Osteocyte (in vitro differentiated cells): ENCODE measurements around the gene FAM114A1. TPM values are rescaled to one million over a fixed set of nuclear protein-coding genes. Genes with fewer than 3 reads are reported as not detected.

Experiments used
- DNase-seq: peaks from one replicate; pipeline ENCODE4 v3.0.0; 2021; ENCODE audit warnings: mixed read lengths; ENCODE audit not compliant: unreplicated experiment; ENCODE audit errors: extremely low spot score
- H3K27ac Mint-ChIP-seq: one replicate; pipeline ENCODE4 v1.8.0; 2021; ENCODE audit warnings: mild to moderate bottlenecking, mixed read lengths; ENCODE audit not compliant: unreplicated experiment
- H3K27me3 Mint-ChIP-seq: one replicate; pipeline ENCODE4 v1.8.0; 2021; ENCODE audit warnings: mixed read lengths; ENCODE audit not compliant: unreplicated experiment
- H3K36me3 Mint-ChIP-seq: one replicate; pipeline ENCODE4 v1.8.0; 2021; ENCODE audit warnings: mixed read lengths; ENCODE audit not compliant: unreplicated experiment
- H3K4me1 Mint-ChIP-seq: one replicate; pipeline ENCODE4 v1.8.0; 2021; ENCODE audit warnings: mixed read lengths; ENCODE audit not compliant: unreplicated experiment
- H3K4me3 Mint-ChIP-seq: one replicate; pipeline ENCODE4 v1.8.0; 2021; ENCODE audit warnings: mild to moderate bottlenecking, moderate library complexity, mixed read lengths; ENCODE audit not compliant: unreplicated experiment
- H3K9me3 Mint-ChIP-seq: one replicate; pipeline ENCODE4 v1.8.0; 2021; ENCODE audit warnings: mixed read lengths; ENCODE audit not compliant: unreplicated experiment
- total RNA-seq: library from RNA; stranded (reverse); gene quantifications from 2 replicates; pipeline ENCODE4 v1.2.1, GENCODE V29; 2021
- TF ChIP-seq, protein P1 (sequence below): fragments of 200-600 bp; sonication (generic); IDR thresholded peaks from 2 replicates; pipeline ENCODE4 v1.5.0; 2021; ENCODE audit warnings: antibody characterized with exemption, mild to moderate bottlenecking, moderate library complexity

The FAM114A1 gene
- total RNA-seq, 1 donor from 2014 or later, result 139 TPM

DNA sequence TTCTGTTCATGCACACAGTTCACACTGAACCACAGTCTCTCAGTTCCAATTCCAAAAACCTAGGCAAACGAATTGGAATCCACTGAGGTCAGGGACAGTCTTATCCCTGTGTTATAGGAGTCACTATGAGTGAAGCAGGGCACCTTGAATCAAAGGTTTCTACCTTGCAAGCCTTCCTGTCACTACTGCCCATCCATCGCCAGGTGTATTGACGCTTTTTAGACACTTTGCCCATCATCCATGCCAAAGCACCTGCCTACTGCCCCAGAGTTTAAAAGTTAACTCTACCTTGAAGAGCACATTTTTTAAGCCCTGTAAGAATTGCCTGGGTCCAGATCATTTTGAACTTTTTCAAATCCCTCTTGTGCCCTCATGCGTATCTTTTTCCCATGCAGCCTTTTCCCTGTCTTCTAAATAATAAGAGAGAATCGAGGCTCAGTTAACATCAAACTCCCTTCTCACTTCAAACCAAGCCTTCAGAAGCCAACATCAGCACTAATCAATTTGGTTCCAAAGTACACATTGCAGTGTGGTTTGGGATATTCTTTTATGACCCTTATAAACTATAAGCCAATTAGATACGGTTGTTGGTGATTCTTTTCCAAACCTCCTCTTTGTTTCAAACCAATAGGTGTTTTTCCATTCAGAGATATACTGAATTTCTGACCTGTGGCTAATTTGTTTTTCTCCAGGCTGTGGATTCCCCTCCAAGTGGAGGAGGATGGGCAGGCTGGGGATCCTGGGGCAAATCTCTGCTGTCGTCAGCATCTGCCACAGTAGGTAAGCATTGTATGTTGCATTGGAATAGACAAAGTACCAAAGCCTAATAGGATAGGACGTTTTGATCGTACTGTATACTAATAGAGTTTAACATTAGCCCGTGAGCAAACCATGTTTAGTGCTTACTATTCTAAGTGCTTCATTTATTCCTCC is 23.7 kb downstream of the FAM114A1 start:
- peak overlapping the region; percentile 89 for H3K27ac Mint-ChIP-seq
- peaks cover 56% of the 10 kb centered on the region for H3K4me1 Mint-ChIP-seq
- no peak overlapping the region for H3K4me3 Mint-ChIP-seq
- H3K9me3 Mint-ChIP-seq, result no peaks in the 10 kb centered on the region
- TF ChIP-seq, protein P1, sequence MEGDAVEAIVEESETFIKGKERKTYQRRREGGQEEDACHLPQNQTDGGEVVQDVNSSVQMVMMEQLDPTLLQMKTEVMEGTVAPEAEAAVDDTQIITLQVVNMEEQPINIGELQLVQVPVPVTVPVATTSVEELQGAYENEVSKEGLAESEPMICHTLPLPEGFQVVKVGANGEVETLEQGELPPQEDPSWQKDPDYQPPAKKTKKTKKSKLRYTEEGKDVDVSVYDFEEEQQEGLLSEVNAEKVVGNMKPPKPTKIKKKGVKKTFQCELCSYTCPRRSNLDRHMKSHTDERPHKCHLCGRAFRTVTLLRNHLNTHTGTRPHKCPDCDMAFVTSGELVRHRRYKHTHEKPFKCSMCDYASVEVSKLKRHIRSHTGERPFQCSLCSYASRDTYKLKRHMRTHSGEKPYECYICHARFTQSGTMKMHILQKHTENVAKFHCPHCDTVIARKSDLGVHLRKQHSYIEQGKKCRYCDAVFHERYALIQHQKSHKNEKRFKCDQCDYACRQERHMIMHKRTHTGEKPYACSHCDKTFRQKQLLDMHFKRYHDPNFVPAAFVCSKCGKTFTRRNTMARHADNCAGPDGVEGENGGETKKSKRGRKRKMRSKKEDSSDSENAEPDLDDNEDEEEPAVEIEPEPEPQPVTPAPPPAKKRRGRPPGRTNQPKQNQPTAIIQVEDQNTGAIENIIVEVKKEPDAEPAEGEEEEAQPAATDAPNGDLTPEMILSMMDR, result no peak
- no peaks in the 10 kb centered on the region for H3K27me3 Mint-ChIP-seq
- peaks cover 45% of the 10 kb centered on the region for H3K36me3 Mint-ChIP-seq
- no peak for DNase-seq

DNA sequence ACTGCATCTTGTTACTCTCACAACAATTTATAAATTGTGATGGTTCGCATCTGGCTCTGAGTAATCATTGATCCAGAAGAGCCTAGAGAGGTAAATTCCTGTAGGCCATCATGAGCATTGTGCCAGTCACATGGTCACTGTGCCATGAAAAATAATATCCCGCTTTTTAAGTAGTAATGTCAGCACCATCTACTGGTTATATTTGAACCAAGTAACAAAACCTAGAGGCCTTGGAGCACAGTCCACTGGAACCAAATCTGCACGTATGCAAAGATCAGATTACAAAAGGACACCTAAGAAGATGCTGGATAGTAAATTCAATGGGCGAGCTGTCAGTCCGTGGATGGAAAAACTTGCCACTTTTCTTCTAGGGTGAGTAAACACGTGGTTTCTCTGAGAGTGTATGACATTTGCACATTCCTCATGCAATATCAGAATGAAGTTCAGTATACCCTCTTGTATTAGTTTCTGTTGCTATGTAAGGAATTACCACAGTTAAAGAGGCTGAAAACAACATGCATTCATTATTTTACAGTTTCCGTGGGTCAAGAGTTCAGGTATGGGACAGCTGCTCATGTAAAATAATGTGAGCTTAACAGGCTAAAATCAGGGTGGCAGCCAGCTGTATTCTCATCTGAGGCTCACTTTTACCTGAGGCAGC is 26.8 kb downstream of the FAM114A1 start:
- TF ChIP-seq, protein P1, result no peak
- H3K36me3 Mint-ChIP-seq, result peaks cover 51% of the 10 kb centered on the region
- H3K4me1 Mint-ChIP-seq, result peaks cover 42% of the 10 kb centered on the region
- H3K27ac Mint-ChIP-seq, result peak overlapping the region; percentile 61
- DNase-seq, result no peak
- H3K4me3 Mint-ChIP-seq, result no peak overlapping the region
- no peaks in the 10 kb centered on the region for H3K9me3 Mint-ChIP-seq
- H3K27me3 Mint-ChIP-seq, result no peaks in the 10 kb centered on the region

DNA sequence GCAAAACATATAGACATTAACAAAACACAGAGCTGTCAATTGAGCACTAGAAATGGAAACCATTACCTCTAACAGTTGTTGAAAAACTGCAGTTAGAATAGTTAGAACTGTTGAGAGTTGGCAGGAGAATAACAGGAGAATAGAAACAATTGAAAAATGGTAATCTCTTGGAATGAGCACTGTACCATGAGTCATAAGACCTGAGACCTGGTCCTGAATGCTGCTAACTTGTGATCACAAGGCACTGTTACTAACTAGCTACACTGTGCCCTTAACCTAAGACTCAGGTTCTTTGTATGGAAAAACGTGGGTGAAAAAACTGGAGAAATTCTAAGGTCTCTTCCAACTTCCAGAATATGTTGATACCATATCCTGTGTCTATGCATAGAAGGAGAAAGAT is 29.3 kb downstream of the FAM114A1 start:
- no peak for DNase-seq
- peaks cover 19% of the 10 kb centered on the region for H3K4me1 Mint-ChIP-seq
- no peaks in the 10 kb centered on the region for H3K27me3 Mint-ChIP-seq
- TF ChIP-seq, protein P1, result no peak
- H3K36me3 Mint-ChIP-seq, result peaks cover 44% of the 10 kb centered on the region
- H3K4me3 Mint-ChIP-seq, result no peak overlapping the region
- H3K9me3 Mint-ChIP-seq, result no peaks in the 10 kb centered on the region
- H3K27ac Mint-ChIP-seq, result peak overlapping the region; percentile 54

DNA sequence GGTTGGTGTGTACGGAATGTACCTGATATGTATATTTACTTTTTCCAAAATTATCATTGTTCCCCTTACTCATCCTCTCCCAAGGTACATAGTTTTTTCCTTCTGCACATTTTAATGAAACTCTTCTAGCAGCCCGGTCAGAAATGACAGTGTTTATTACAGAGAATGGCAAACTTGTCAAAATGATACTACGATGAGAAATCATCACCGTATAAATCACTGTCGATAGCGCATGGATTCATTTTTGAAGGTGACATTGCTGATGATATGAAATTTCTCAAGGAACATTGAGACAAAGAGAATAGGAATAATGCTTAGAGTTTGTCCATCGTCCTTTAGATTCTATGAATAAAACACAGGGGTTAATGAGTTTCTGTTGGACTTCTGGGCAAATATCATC is 30.6 kb downstream of the FAM114A1 start:
- DNase-seq, result no peak
- H3K27me3 Mint-ChIP-seq, result no peaks in the 10 kb centered on the region
- TF ChIP-seq, protein P1, result no peak
- H3K9me3 Mint-ChIP-seq, result no peaks in the 10 kb centered on the region
- peaks cover 21% of the 10 kb centered on the region for H3K4me1 Mint-ChIP-seq
- H3K27ac Mint-ChIP-seq, result no peak overlapping the region
- no peak overlapping the region for H3K4me3 Mint-ChIP-seq
- H3K36me3 Mint-ChIP-seq, result peaks cover 39% of the 10 kb centered on the region

DNA sequence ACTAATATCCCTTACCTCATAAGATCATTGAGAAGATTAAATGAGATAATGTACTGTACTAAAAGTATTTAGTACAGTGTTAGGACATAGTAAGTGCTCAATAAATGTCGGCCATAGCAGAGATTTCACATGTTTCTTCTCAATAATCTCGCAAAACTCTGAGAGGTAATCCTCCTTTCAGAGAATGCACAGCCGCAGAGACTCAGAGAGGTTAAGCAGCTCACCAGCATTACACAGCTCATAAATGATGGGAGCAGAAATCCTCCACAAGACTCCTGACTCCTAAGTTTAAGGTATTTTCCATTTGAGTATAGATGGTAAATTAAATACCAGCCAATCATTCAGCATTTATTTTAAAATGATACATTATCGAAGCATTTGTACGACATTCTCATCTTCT is 34.6 kb downstream of the FAM114A1 start:
- Mint-ChIP-seq H3K4me1 (peaks cover 3% of the 10 kb centered on the region), H3K27ac (no peak overlapping the region), H3K36me3 (peaks cover 37% of the 10 kb centered on the region), H3K9me3 (no peaks in the 10 kb centered on the region), H3K4me3 (no peak overlapping the region), H3K27me3 (no peaks in the 10 kb centered on the region)
- no peak for DNase-seq
- TF ChIP-seq, protein P1, result no peak
